Measurements from ENCODE around the gene GLI3.

Gene GLI3

GRCh38 chr7:42227541-42227935, 9.5 kb downstream of the GLI3 start:
- no peaks in the 10 kb centered on the region for H3K9me3 ChIP-seq (ENCODE audit: control insufficient read depth, insufficient read depth, low read depth, low read length)
- H3K27ac ChIP-seq (ENCODE audit: extremely low read depth, low read depth, low read length): 0 out of 2 replicates have a peak overlapping the region, but pooled peaks have one; percentile 27
- CTCF ChIA-PET: interaction anchor here (1.2 to 1.7 kb wide), 2 partner anchors 20 to 248 kb away, joined by 3 read pairs; no protein-coding TSS in a partner anchor
- POLR2A ChIA-PET: no interaction called here
- H3K4me3 ChIP-seq (ENCODE audit: low read depth, low read length): no peak overlapping the region
- H3K4me1 ChIP-seq (ENCODE audit: control insufficient read depth, insufficient read depth, low read length): peaks cover 49% of the 10 kb centered on the region
- no peak for TF ChIP-seq SETDB1 (IDR thresholded peaks at IDR 0.05; ENCODE audit: insufficient read length, low read length)
- no peak for TF ChIP-seq ZNF2 (tag by site-specific recombination; IDR thresholded peaks at IDR 0.05)
- TF ChIP-seq ZNF140 (tag by site-specific recombination; IDR thresholded peaks at IDR 0.05): no peak
- TF ChIP-seq ZNF362 (tag by site-specific recombination; IDR thresholded peaks at IDR 0.05): no peak
- no peak for TF ChIP-seq PRDM2 (tag by site-specific recombination; IDR thresholded peaks at IDR 0.05; ENCODE audit: borderline replicate concordance)
- TF ChIP-seq ZNF121 (tag by site-specific recombination; IDR thresholded peaks at IDR 0.05): no peak
- TF ChIP-seq, protein P1, sequence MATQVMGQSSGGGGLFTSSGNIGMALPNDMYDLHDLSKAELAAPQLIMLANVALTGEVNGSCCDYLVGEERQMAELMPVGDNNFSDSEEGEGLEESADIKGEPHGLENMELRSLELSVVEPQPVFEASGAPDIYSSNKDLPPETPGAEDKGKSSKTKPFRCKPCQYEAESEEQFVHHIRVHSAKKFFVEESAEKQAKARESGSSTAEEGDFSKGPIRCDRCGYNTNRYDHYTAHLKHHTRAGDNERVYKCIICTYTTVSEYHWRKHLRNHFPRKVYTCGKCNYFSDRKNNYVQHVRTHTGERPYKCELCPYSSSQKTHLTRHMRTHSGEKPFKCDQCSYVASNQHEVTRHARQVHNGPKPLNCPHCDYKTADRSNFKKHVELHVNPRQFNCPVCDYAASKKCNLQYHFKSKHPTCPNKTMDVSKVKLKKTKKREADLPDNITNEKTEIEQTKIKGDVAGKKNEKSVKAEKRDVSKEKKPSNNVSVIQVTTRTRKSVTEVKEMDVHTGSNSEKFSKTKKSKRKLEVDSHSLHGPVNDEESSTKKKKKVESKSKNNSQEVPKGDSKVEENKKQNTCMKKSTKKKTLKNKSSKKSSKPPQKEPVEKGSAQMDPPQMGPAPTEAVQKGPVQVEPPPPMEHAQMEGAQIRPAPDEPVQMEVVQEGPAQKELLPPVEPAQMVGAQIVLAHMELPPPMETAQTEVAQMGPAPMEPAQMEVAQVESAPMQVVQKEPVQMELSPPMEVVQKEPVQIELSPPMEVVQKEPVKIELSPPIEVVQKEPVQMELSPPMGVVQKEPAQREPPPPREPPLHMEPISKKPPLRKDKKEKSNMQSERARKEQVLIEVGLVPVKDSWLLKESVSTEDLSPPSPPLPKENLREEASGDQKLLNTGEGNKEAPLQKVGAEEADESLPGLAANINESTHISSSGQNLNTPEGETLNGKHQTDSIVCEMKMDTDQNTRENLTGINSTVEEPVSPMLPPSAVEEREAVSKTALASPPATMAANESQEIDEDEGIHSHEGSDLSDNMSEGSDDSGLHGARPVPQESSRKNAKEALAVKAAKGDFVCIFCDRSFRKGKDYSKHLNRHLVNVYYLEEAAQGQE (tag by site-specific recombination; IDR thresholded peaks at IDR 0.05): no peak
- no peak for TF ChIP-seq ZNF747 (tag by site-specific recombination; IDR thresholded peaks at IDR 0.05)
- no peak for TF ChIP-seq ZNF132 (tag by site-specific recombination; IDR thresholded peaks at IDR 0.05; ENCODE audit: borderline replicate concordance)
- no peak for TF ChIP-seq ZNF76 (tag by site-specific recombination; IDR thresholded peaks at IDR 0.05; ENCODE audit: borderline replicate concordance, low read depth)
- TF ChIP-seq ZNF560 (tag by site-specific recombination; IDR thresholded peaks at IDR 0.05; ENCODE audit: borderline replicate concordance): no peak
- TF ChIP-seq SP3 (tag by site-specific recombination; IDR thresholded peaks at IDR 0.05): no peak
- no peak for TF ChIP-seq ZNF23 (tag by site-specific recombination; IDR thresholded peaks at IDR 0.05; ENCODE audit: borderline replicate concordance)
- TF ChIP-seq ZNF221 (tag by site-specific recombination; IDR thresholded peaks at IDR 0.05; ENCODE audit: borderline replicate concordance): no peak
- TF ChIP-seq HIC1 (tag by site-specific recombination; IDR thresholded peaks at IDR 0.05): no peak
- no peak for TF ChIP-seq IKZF3 (tag by site-specific recombination; IDR thresholded peaks at IDR 0.05)
- H3K36me3 ChIP-seq (ENCODE audit: control insufficient read depth in 2 of 2, insufficient read depth in 1 of 2, low read length in 2 of 2): no peaks in the 10 kb centered on the region
